GM21360 (cell line): ENCODE data around the gene RPS27.
A peak's percentile ranks its signal among the peaks of the same experiment; 100 is the strongest.

ENCODE experiments used
- ATAC-seq: cut with Tn5 transposase; IDR thresholded peaks from one replicate; pipeline ENCODE4 v1.9.1; 2021; ENCODE audit warnings: mild to moderate bottlenecking, moderate library complexity; ENCODE audit not compliant: unreplicated experiment

The RPS27 gene

GRCh38 chr1:153990468-153991150 lies at the start of gene RPS27:
RPS27 (plus strand) TSS chr1:153990762; CDS start chr1:153990797, 35 bp downstream.
- ATAC-seq = peak; percentile 62

GRCh38 chr1:153941826-153942725 lies 48.5 kb upstream of the RPS27 start:
- ATAC-seq = no peak

GRCh38 chr1:153942766-153943549 lies 47.6 kb upstream of the RPS27 start:
- ATAC-seq = no peak

- ATAC-seq = no peak
These were observed 46.3 kb upstream of the RPS27 start for GRCh38 chr1:153944005-153944826.

- no peak for ATAC-seq
These were observed 45.8 kb upstream of the RPS27 start for GRCh38 chr1:153944827-153945117.

GRCh38 chr1:153945131-153945794 lies 45.3 kb upstream of the RPS27 start:
- peak; percentile 1 for ATAC-seq

GRCh38 chr1:153945795-153946621 lies 44.6 kb upstream of the RPS27 start:
- peak; percentile 56 for ATAC-seq

GRCh38 chr1:153946622-153947241 lies 43.8 kb upstream of the RPS27 start, which contains the start of gene DENND4B:
DENND4B (minus strand) TSS chr1:153946718; CDS start chr1:153944374, 2,344 bp downstream.
- ATAC-seq = peak; percentile 54

GRCh38 chr1:153951183-153951582 lies 39.4 kb upstream of the RPS27 start:
- ATAC-seq = no peak

GRCh38 chr1:153951801-153952200 lies 38.8 kb upstream of the RPS27 start:
- no peak for ATAC-seq

- ATAC-seq = no peak
These were observed 36.6 kb upstream of the RPS27 start for GRCh38 chr1:153953859-153954365.

- no peak for ATAC-seq
These were observed 35.7 kb upstream of the RPS27 start for GRCh38 chr1:153954826-153955225.

GRCh38 chr1:153956997-153957715 lies 33.4 kb upstream of the RPS27 start:
- ATAC-seq = no peak

GRCh38 chr1:153957744-153958110 lies 32.8 kb upstream of the RPS27 start:
- peak; percentile 1 for ATAC-seq

- peak; percentile 72 for ATAC-seq
These were observed 32.2 kb upstream of the RPS27 start, which contains the start of gene CRTC2 for GRCh38 chr1:153958111-153958960. CRTC2 (minus strand) TSS chr1:153958612; CDS start chr1:153958497, 115 bp downstream.

- ATAC-seq = no peak
These were observed 31.7 kb upstream of the RPS27 start for GRCh38 chr1:153958961-153959260.

GRCh38 chr1:153959454-153959853 lies 31.1 kb upstream of the RPS27 start:
- ATAC-seq = no peak
